Prostate gland (tissue), 2 donors: ENCODE measurements around the gene SYNE1.

Experiments used
- CTCF ChIP-seq, 4 experiments: fragments of 200-600 bp in 2 of 4; fragments of 450-650 bp in 2 of 4; sonication (generic) in 2 of 4; IDR thresholded peaks; 1 replicate in 3 of 4; 2 replicates in 1 of 4; pipeline ENCODE4 v1.5.1; 2016 to 2019; ENCODE audit warnings: antibody characterized with exemption in 4 of 4, mild to moderate bottlenecking in 2 of 4, moderate library complexity in 2 of 4
- POLR2A ChIP-seq: fragments of 450-650 bp; IDR thresholded peaks from one replicate; pipeline ENCODE4 v1.6.1; 2016; ENCODE audit warnings: antibody characterized with exemption, mild to moderate bottlenecking
- POLR2AphosphoS5 ChIP-seq: sonication (generic); formaldehyde crosslinking; IDR thresholded peaks from one replicate; pipeline ENCODE4 v1.6.1; 2017; ENCODE audit warnings: antibody characterized with exemption

GRCh38 chr6:152124429-152125074 lies 512.6 kb downstream of the SYNE1 start:
- TF ChIP-seq CTCF (IDR thresholded peaks at IDR 0.05), result peak; percentile 23 to 92 (median 76)
- no peak for TF ChIP-seq POLR2AphosphoS5
- TF ChIP-seq POLR2A, result no peak
